Heart right ventricle (tissue), 16 donors: Measurements from ENCODE around the gene ARRDC4. TPM values are rescaled to one million over a fixed set of nuclear protein-coding genes. Genes with fewer than 3 reads are reported as not detected.

Source experiments
- ATAC-seq, 8 donors: fragments of 200-7000 bp; cut with Tn5 transposase; one replicate each; pipeline ENCODE4 v1.9.1; 2020; ENCODE audit warnings: mild to moderate bottlenecking in 8 of 8, moderate library complexity in 8 of 8, moderate number of reproducible peaks in 1 of 8
- DNase-seq, 2 donors: peaks; one replicate each; pipeline ENCODE4 v3.0.0-alpha.2; 2020
- H3K27ac ChIP-seq, 10 donors: fragments of 200-600 bp; sonication (generic) in 2 of 10; one replicate each; pipeline versions ENCODE4 v1.5.0 to v1.8.0; 2020 to 2022; ENCODE audit warnings: mild to moderate bottlenecking in 3 of 10
- H3K27me3 ChIP-seq, 7 donors: fragments of 200-600 bp; one replicate each; pipeline ENCODE4 v1.8.0; 2021 to 2022; ENCODE audit warnings: mild to moderate bottlenecking in 2 of 7
- H3K36me3 ChIP-seq, 9 donors: fragments of 200-600 bp; sonication (generic) in 1 of 9; one replicate each; pipeline versions ENCODE4 v1.5.0 to v1.8.0; 2020 to 2022; ENCODE audit warnings: mild to moderate bottlenecking in 2 of 9
- H3K4me1 ChIP-seq, 9 donors: fragments of 200-600 bp; sonication (generic) in 1 of 9; one replicate each; pipeline versions ENCODE4 v1.5.0 to v1.8.0; 2020 to 2022; ENCODE audit warnings: mild to moderate bottlenecking in 4 of 9
- H3K4me3 ChIP-seq, 10 donors: fragments of 200-600 bp; sonication (generic) in 2 of 10; one replicate each; pipeline versions ENCODE4 v1.5.0 to v1.8.0; 2020 to 2022; ENCODE audit warnings: mild to moderate bottlenecking in 7 of 10, moderate library complexity in 2 of 10
- H3K9me3 ChIP-seq, 11 donors: fragments of 200-600 bp in 10 of 11; sonication (generic) in 2 of 11; one replicate each; pipeline versions ENCODE4 v1.5.0 to v1.8.0; 2013 to 2022; ENCODE audit warnings: mild to moderate bottlenecking in 2 of 11, control low read depth in 1 of 11, moderate library complexity in 1 of 11
- CTCF ChIP-seq, 9 donors: fragments of 200-600 bp; sonication (generic) in 2 of 9; IDR thresholded peaks; one replicate each; pipeline versions ENCODE4 v1.5.0 to v1.8.0; 2021 to 2022; ENCODE audit warnings: antibody characterized with exemption in 9 of 9, mild to moderate bottlenecking in 5 of 9, moderate library complexity in 1 of 9
- WGBS, 2 donors: extraction: QIAGEN DNeasy Blood & Tissue Kit; methylation state at CpG; one replicate each; pipeline ENCODE4 v1.1.7; 2013; ENCODE audit warnings: inconsistent platforms in 1 of 2; 5-methylcytosine and 5-hydroxymethylcytosine counted together
- intact Hi-C, 10 donors: fragments of 100-400 bp; cut with DNase I; formaldehyde crosslinking; loops; one replicate each; pipeline versions ENCODE4 v1.11.1 to v1.14.2; 2022
- polyA plus RNA-seq, 2 donors: library from polyadenylated mRNA; stranded (reverse); fragments of 200-250 nt; gene quantifications; one replicate each; pipeline ENCODE4 v1.2.3, GENCODE V29; 2013
- total RNA-seq, 10 donors: library from RNA; stranded (reverse); fragmentation: NEBNext Ultra II Directional in 3 of 10; extraction: Animal tissue kit (Norgen Biotek cat#: 25700) in 3 of 10; gene quantifications; one replicate each; pipeline versions ENCODE4 v1.2.1 to v1.2.4, GENCODE V29; 2021 to 2023
- donor health status: Arrhythmogenic right ventricular cardiomyopathy.
- donor health status: ischemic (EF 13 %, LVEDD 7.1; RV severe dilation, severe dysfunction).
- donor health status: healthy with polysubstance abuse.
- donor health status: DM: no; HTN: yes; CAD: no.
- donor health status: DM: no; HTN: no; CAD: no.
- donor health status: ischemic (EF 25% LVEDD 6.9; RV normal size, moderate dysfunction).
- donor health status: ischemic (EF 25% LVEDD 5.7; RV mildly dilated, moderate dysfunction).
- donor health status: healthy.
- donor health status: DM: yes; HTN: yes; CAD: no.
- donor health status: Ischemic cardiomyopathy.
- donor health status: ischemic (EF 35%, LVEDD 5.7; RV mildly dilated, moderate dysfunction).
- donor health status: nonischemic (EF 11% LVEDD 7.7; RV severe dilation, severe dysfunction).
- donor health status: DM: yes; HTN: yes; CAD: no.
- donor health status: PGD.
- donor health status: ischemic (EF 29% LVEDD 5.4; RV normal size, mild dysfunction).
- donor health status: nonischemic (EF 23%, LVEDD 6.1; RV moderate dilation, normal function).

Gene ARRDC4
- total and polyA plus RNA-seq, 12 donors = 8.2 to 26.4 (median 14.5) TPM

GRCh38 chr15:97933589-97933988 is 26.9 kb upstream of the ARRDC4 start:
- Histone ChIP-seq H3K4me3 (no peak overlapping the region), H3K27me3 (no peaks in the 10 kb centered on the region), H3K27ac (no peak overlapping the region), H3K36me3 (no peaks in the 10 kb centered on the region), H3K9me3 (peaks cover 0 to 24% (median 5%) of the 10 kb centered on the region in 11 donors), H3K4me1 (no peaks in the 10 kb centered on the region)
- intact Hi-C loops = no loop called here
- no peak for DNase-seq
- no peak for TF ChIP-seq CTCF (IDR thresholded peaks at IDR 0.05)
- ATAC-seq = no peak
- WGBS, 2 donors = 78 to 82% methylated on average over 1 of the region's 1 CpG

- Histone ChIP-seq H3K9me3 (peaks cover 0 to 5% (median under 1%) of the 10 kb centered on the region in 11 donors), H3K27ac (no peak overlapping the region), H3K36me3 (no peaks in the 10 kb centered on the region), H3K4me3 (no peak overlapping the region), H3K4me1 (no peaks in the 10 kb centered on the region), H3K27me3 (peaks cover 0 to 7% (median 0%) of the 10 kb centered on the region in 7 donors)
- 94 to 96% methylated on average over 4 of the region's 4 CpGs for WGBS, 2 donors
- ATAC-seq (no peak), DNase-seq (no peak)
- no peak for TF ChIP-seq CTCF (IDR thresholded peaks at IDR 0.05)
- intact Hi-C loops = no loop called here
These were observed 19.5 kb upstream of the ARRDC4 start for GRCh38 chr15:97940993-97941392.

- peaks cover 0 to 11% (median 0%) of the 10 kb centered on the region in 7 donors for H3K27me3 ChIP-seq
- H3K9me3 ChIP-seq = no peaks in the 10 kb centered on the region
- ATAC-seq (no peak), DNase-seq (no peak)
- no peak for TF ChIP-seq CTCF (IDR thresholded peaks at IDR 0.05)
- H3K4me3 ChIP-seq = no peak overlapping the region
- no peaks in the 10 kb centered on the region for H3K36me3 ChIP-seq
- H3K27ac ChIP-seq = no peak overlapping the region
- intact Hi-C loops = no loop called here
- WGBS, 2 donors = 90 to 97% methylated on average over 1 of the region's 1 CpG
- no peaks in the 10 kb centered on the region for H3K4me1 ChIP-seq
These were observed 18.9 kb upstream of the ARRDC4 start for GRCh38 chr15:97941572-97941971.

GRCh38 chr15:97944724-97945123 is 15.8 kb upstream of the ARRDC4 start:
- H3K27me3 ChIP-seq = peaks cover 0 to 11% (median 0%) of the 10 kb centered on the region in 7 donors
- H3K27ac ChIP-seq = no peak overlapping the region
- 48% methylated on average over 10 of the region's 10 CpGs for WGBS, 2 donors
- H3K4me1 ChIP-seq = no peaks in the 10 kb centered on the region
- H3K9me3 ChIP-seq = no peaks in the 10 kb centered on the region
- H3K4me3 ChIP-seq = no peak overlapping the region
- H3K36me3 ChIP-seq = no peaks in the 10 kb centered on the region
- no peak for TF ChIP-seq CTCF (IDR thresholded peaks at IDR 0.05)
- intact Hi-C loops = no loop called here
- DNase-seq (no peak), ATAC-seq (no peak)
